GM19099 (cell line): Measurements from ENCODE around the gene SCG5.
"Not testable (repeated sequence)": the region's sequence is repeated elsewhere in the genome, so short reads cannot be mapped to it uniquely, and the experiment has no call there.

ENCODE experiments used
- POLR2A ChIP-seq: IDR thresholded peaks from 3 replicates; pipeline ENCODE4 v1.6.1; 2011; ENCODE audit warnings: low read depth; ENCODE audit not compliant: insufficient read length; ENCODE audit errors: extremely low read depth

The SCG5 gene

GRCh38 chr15:32641517-32642059 is at the start of gene SCG5:
Gene SCG5 (plus strand): TSS chr15:32641710. CDS start chr15:32643593, 1,883 bp downstream.
- no peak for TF ChIP-seq POLR2A

DNA sequence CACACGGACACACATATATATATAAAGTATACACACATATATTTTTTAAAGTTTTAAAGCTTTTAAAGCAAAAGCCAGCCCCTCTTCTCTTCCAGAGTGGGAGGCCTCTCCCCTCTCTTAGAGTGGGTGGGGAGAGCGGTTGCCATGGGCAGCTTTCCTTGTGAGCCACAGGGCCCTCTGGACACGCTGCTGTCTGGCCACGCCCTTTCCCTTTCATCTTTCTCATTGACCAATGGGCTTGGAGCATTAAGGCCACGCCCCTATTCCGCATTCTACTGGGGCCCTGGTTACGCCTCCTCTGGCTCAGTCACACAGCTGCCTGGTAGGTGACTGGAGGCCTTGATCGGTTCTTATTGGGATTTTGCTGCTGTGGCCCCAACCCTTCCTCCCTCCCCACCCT is 48.4 kb upstream of the SCG5 start, which contains the start of gene GOLGA8N:
Gene GOLGA8N (plus strand): TSS at position 306 of the 400 bp plus-strand sequence.
- TF ChIP-seq POLR2A: not testable (repeated sequence)

GRCh38 chr15:32615051-32615870 is 26.2 kb upstream of the SCG5 start, which contains the start of gene ARHGAP11A:
Gene ARHGAP11A (plus strand): TSS chr15:32615504. CDS start chr15:32616212, 708 bp downstream.
- TF ChIP-seq POLR2A: not testable (repeated sequence)

GRCh38 chr15:32636410-32636809 is 5.1 kb upstream of the SCG5 start:
- no peak for TF ChIP-seq POLR2A

- no peak for TF ChIP-seq POLR2A
These were observed 4.5 kb upstream of the SCG5 start for GRCh38 chr15:32636908-32637567.

DNA sequence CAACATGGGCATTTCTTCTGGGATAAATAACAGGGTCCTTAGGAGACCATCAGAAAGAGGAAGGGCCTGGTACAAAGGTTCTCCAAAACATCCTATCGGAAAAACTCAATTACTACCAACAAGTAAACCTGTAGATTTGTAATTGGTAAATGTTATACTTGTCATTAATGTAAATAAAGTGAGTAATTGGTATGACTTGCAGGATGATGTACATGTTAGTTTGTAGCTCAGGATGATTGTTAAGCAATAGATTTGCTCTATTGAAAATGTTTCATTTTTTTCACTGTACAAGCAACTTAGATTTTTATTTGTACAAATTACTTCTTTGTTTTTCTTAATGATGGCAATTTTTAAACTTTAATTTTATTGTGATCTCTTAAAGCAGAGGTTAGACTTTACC is 3.8 kb upstream of the SCG5 start:
- no peak for TF ChIP-seq POLR2A

GRCh38 chr15:32642667-32643435 is 1.3 kb downstream of the SCG5 start:
- TF ChIP-seq POLR2A: no peak

GRCh38 chr15:32643907-32644445 is 2.5 kb downstream of the SCG5 start:
- no peak for TF ChIP-seq POLR2A

DNA sequence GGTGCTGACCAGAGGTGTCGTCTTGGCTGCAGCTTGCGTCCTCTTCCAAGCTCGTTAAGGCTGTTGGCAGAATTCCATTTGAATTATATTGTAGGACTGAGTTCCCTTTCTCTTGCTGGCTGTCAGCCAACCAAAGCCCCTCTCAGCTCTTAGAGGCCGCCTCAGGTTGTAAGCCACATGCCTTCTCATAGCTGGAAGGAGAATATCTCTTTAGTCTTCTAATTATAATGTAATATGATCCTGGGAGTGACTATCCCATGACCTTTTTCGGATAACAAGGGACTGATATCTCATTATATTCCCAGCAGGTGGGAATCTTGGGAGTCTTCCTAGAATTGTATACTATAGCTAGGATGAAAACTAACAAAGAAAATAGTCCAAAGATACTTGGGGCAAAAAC is 4.8 kb downstream of the SCG5 start:
- no peak for TF ChIP-seq POLR2A

DNA sequence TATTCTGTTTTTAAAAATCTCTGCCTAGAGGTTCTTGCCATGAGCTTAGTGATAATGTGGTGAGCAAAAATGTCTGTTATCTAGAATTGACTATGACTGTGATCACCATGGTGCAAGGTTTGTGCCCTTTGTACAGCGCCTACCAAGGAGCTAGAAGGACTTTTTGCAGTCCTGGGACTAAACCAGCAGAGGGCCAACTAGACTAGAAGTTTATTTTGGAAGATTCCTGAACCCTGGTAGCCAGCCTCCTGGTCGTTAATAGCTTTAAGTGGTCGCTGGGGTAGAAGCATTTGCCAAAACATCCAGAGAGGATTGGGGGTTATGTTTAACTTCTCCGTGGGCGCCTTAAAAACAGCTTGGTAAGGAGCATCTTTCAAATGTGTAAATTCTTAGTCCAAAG is 7.8 kb downstream of the SCG5 start:
- TF ChIP-seq POLR2A: no peak

GRCh38 chr15:32651229-32651837 is 9.8 kb downstream of the SCG5 start:
- TF ChIP-seq POLR2A: no peak

DNA sequence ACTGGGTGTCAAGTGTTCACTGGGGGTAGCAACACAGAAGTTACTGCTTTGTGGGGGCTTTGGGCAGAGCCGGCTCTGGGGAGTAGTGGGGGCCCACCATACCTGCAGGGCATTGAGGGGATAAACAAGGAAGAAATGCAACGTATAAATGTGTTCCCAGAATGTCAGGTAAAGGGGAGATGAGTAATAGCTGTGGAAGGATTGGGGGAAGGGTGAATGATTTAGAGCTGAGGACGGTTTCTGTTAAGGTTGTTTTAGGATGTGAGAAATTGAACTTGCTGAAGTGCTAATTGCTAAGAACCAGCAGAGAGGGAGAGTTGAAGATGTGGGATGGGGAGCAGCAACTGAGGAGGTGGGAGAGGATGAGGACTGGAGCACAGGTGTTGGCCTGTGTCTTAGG is 10.7 kb downstream of the SCG5 start:
- no peak for TF ChIP-seq POLR2A

DNA sequence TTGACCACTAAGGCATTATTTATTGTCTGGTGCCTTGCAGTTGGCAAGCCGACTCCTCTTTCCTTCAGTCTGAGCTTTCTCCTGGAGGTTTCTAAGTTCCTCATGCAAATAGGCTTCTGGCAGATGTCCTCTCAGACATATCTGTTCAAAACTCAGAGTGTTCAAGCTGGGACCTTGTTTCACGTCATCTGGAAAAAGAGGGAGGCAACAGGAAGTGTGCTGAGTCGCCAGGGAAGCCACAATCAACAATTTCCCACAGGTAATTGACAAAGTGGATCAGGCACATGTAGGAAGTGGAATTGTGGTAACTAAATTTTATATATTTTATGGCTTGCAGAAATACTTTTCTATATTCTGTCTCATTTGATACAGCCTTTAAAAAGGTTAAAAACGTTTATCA is 14.6 kb downstream of the SCG5 start:
- TF ChIP-seq POLR2A: no peak

- TF ChIP-seq POLR2A: no peak
These were observed 15.0 kb downstream of the SCG5 start for GRCh38 chr15:32656496-32656895.
